PFSK-1 (cell line): ENCODE measurements around the gene KRT81.

ENCODE experiments used
- FOXP2 ChIP-seq: optimal IDR thresholded peaks from 2 replicates; pipeline ENCODE3; 2011; ENCODE audit warnings: borderline replicate concordance, control low read depth, inconsistent platforms; ENCODE audit not compliant: insufficient read depth; ENCODE audit errors: extremely low read length, extremely low read depth
- POLR2AphosphoS5 ChIP-seq: IDR thresholded peaks from 2 replicates; pipeline ENCODE4 v1.6.1; 2012; ENCODE audit warnings: low read depth, mild to moderate bottlenecking, control low read depth, low read length, moderate library complexity
- REST ChIP-seq, 2 experiments: IDR thresholded peaks; 2 replicates each; pipeline versions ENCODE4 v1.6.1 to v1.8.0; 2011 to 2012; ENCODE audit warnings: low read depth in 2 of 2, low read length in 2 of 2, control low read depth in 1 of 2, inconsistent platforms in 1 of 2, mild to moderate bottlenecking in 1 of 2, moderate library complexity in 1 of 2; ENCODE audit not compliant: insufficient read depth in 1 of 2
- SIN3A ChIP-seq: IDR thresholded peaks from 2 replicates; pipeline ENCODE4 v1.6.1; 2012; ENCODE audit warnings: mild to moderate bottlenecking, low read length, moderate library complexity, borderline replicate concordance; ENCODE audit not compliant: insufficient read depth
- TAF1 ChIP-seq: IDR thresholded peaks from 2 replicates; pipeline ENCODE4 v1.6.1; 2012; ENCODE audit warnings: low read length, control low read depth, borderline replicate concordance; ENCODE audit not compliant: insufficient read depth

GRCh38 chr12:52243856-52244614 lies 47.3 kb downstream of the KRT81 start:
- TF ChIP-seq SIN3A (no peak), POLR2AphosphoS5 (no peak), REST (IDR thresholded peaks at IDR 0.05; ENCODE audit: insufficient read depth in 1 of 2, low read depth in 2 of 2, low read length in 2 of 2) (no peak), TAF1 (no peak), FOXP2 (peak; percentile 93)
